Liver (tissue), 9 donors: ENCODE measurements around the gene SCIMP. TPM values are rescaled to one million over a fixed set of nuclear protein-coding genes. Genes with fewer than 3 reads are reported as not detected.

Experiments used
- DNase-seq: peaks from one replicate; pipeline ENCODE4 v3.0.0-alpha.2; 2017; ENCODE audit warnings: low spot score
- H3K27ac ChIP-seq, 2 donors: one replicate each; pipeline ENCODE4 v1.7.0; 2013; ENCODE audit warnings: inconsistent platforms in 2 of 2, low read length in 2 of 2, control low read depth in 1 of 2, low read depth in 1 of 2, mild to moderate bottlenecking in 1 of 2
- H3K27me3 ChIP-seq, 4 donors: one replicate each; pipeline versions ENCODE4 v1.6.1 to v1.7.0; 2013; ENCODE audit warnings: low read length in 3 of 4, inconsistent platforms in 1 of 4, mild to moderate bottlenecking in 1 of 4, moderate library complexity in 1 of 4; ENCODE audit not compliant: control insufficient read depth in 4 of 4, insufficient read depth in 4 of 4
- H3K36me3 ChIP-seq, 4 donors: one replicate each; pipeline versions ENCODE4 v1.6.1 to v1.7.0; 2013; ENCODE audit warnings: low read length in 3 of 4, mild to moderate bottlenecking in 3 of 4, low read depth in 1 of 4, moderate library complexity in 1 of 4; ENCODE audit not compliant: control insufficient read depth in 4 of 4, insufficient read depth in 3 of 4
- H3K4me1 ChIP-seq, 4 donors: one replicate each; pipeline versions ENCODE4 v1.6.1 to v1.7.0; 2013; ENCODE audit warnings: low read length in 3 of 4, mild to moderate bottlenecking in 3 of 4, moderate library complexity in 1 of 4; ENCODE audit not compliant: control insufficient read depth in 4 of 4, insufficient read depth in 4 of 4
- H3K4me3 ChIP-seq, 3 donors: one replicate each; pipeline versions ENCODE4 v1.6.1 to v1.7.0; 2013; ENCODE audit warnings: low read length in 3 of 3, control low read depth in 1 of 3, low read depth in 1 of 3, mild to moderate bottlenecking in 1 of 3
- H3K9ac ChIP-seq, 2 donors: one replicate each; pipeline ENCODE4 v1.7.0; 2013; ENCODE audit warnings: low read length in 2 of 2, mild to moderate bottlenecking in 2 of 2, moderate library complexity in 2 of 2, control low read depth in 1 of 2, low read depth in 1 of 2
- H3K9me3 ChIP-seq, 4 donors: one replicate each; pipeline versions ENCODE4 v1.6.1 to v1.7.0; 2013; ENCODE audit warnings: low read length in 3 of 4; ENCODE audit not compliant: control insufficient read depth in 4 of 4
- EGR1 ChIP-seq, 2 donors: IDR thresholded peaks; 2 replicates each; pipeline ENCODE4 v1.6.1; 2016 to 2018; ENCODE audit warnings: antibody characterized with exemption in 2 of 2, low read depth in 2 of 2
- FOXA1 ChIP-seq: IDR thresholded peaks from 2 replicates; pipeline ENCODE4 v1.6.1; 2016; ENCODE audit warnings: antibody characterized with exemption
- FOXA2 ChIP-seq: IDR thresholded peaks from 2 replicates; pipeline ENCODE4 v1.6.1; 2016; ENCODE audit warnings: antibody characterized with exemption
- GABPA ChIP-seq, 2 donors: IDR thresholded peaks in 1 of 2; conservative IDR thresholded peaks in 1 of 2; 2 replicates each; pipeline ENCODE4 v1.6.1; 2016; ENCODE audit warnings: antibody characterized with exemption in 2 of 2, mild to moderate bottlenecking in 1 of 2, moderate library complexity in 1 of 2
- HNF4A ChIP-seq, 2 donors: conservative IDR thresholded peaks; 2 replicates each; pipeline ENCODE4 v1.6.1; 2016; ENCODE audit warnings: antibody characterized with exemption in 2 of 2, mild to moderate bottlenecking in 2 of 2
- HNF4G ChIP-seq: IDR thresholded peaks from 2 replicates; pipeline ENCODE4 v1.6.1; 2016; ENCODE audit warnings: antibody characterized with exemption
- NR2F2 ChIP-seq: IDR thresholded peaks from 2 replicates; pipeline ENCODE4 v1.6.1; 2016; ENCODE audit warnings: antibody characterized with exemption
- RAD21 ChIP-seq, 2 donors: IDR thresholded peaks; 2 replicates each; pipeline ENCODE4 v1.6.1; 2016; ENCODE audit warnings: antibody characterized with exemption in 2 of 2, mild to moderate bottlenecking in 2 of 2
- RXRA ChIP-seq, 2 donors: IDR thresholded peaks; 2 replicates each; pipeline ENCODE4 v1.6.1; 2017 to 2018; ENCODE audit warnings: antibody characterized with exemption in 2 of 2, mild to moderate bottlenecking in 1 of 2
- YY1 ChIP-seq: IDR thresholded peaks from 2 replicates; pipeline ENCODE4 v1.6.1; 2016; ENCODE audit warnings: antibody characterized with exemption, mild to moderate bottlenecking
- WGBS: extraction: QIAGEN DNeasy Blood & Tissue Kit; methylation state at CpG from one replicate; pipeline ENCODE4 v1.1.7; 2013; 5-methylcytosine and 5-hydroxymethylcytosine counted together
- polyA plus RNA-seq, 2 donors: library from polyadenylated mRNA; stranded (reverse) in 1 of 2; unstranded in 1 of 2; fragments of 200-250 nt in 1 of 2; fragments of >200 nt in 1 of 2; fragmentation: Nextera tagmentation in 1 of 2; extraction: Ambion mirVana in 1 of 2; gene quantifications; one replicate each; pipeline versions ENCODE4 v1.2.1 to v1.2.3, GENCODE V29; 2013 to 2015
- total RNA-seq, 2 donors: library from RNA; depleted of rRNA; stranded (reverse); fragments of >200 nt; gene quantifications; one replicate each; pipeline ENCODE4 v1.2.3, GENCODE V29; 2014
- TF ChIP-seq, protein P1 (sequence below): IDR thresholded peaks from 2 replicates; pipeline ENCODE4 v1.6.1; 2016; ENCODE audit warnings: antibody characterized with exemption
- TF ChIP-seq, protein P2 (sequence below): IDR thresholded peaks from 2 replicates; pipeline ENCODE4 v1.6.1; 2016; ENCODE audit warnings: antibody characterized with exemption, mild to moderate bottlenecking
- TF ChIP-seq, protein P3 (sequence below): IDR thresholded peaks from 2 replicates; pipeline ENCODE4 v1.6.1; 2016; ENCODE audit warnings: antibody characterized with exemption
- TF ChIP-seq, protein P4 (sequence below): IDR thresholded peaks from 2 replicates; pipeline ENCODE4 v1.6.1; 2016; ENCODE audit warnings: antibody characterized with exemption
- TF ChIP-seq, protein P5 (sequence below): fragments of 150-350 bp; IDR thresholded peaks from 2 replicates; pipeline ENCODE4 v1.5.1; 2017; ENCODE audit warnings: improper control_type of control experiment, low read depth, low read length; ENCODE audit not compliant: missing input control
- donor health status: healthy.
- donor health status: healthy.
- donor health status: healthy.
- donor health status: healthy.
- donor health status: healthy.

Gene SCIMP
- total and polyA plus RNA-seq, 4 donors = 3.0 to 5.7 (median 3.5) TPM

DNA sequence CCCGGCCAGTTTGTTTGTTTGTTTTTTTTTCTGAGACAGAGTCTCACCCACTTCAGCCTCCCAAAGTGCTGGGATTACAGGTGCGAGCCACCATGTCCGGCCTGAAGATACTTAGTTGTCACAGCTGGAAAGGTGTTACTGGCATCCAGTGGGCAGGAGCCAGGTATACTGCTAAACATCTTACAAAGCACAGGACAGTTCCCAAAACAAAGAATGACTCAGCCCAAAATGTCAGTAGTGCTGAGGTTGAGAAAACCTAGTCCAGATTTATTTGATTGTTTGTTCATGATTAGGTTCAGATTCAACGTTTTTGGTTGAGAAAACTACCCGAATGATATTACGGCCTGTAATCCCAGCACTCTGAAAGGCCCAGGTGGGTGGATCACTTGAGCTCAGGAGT is 28.8 kb upstream of the SCIMP start:
- 89% methylated on average over 6 of the region's 6 CpGs for WGBS
- H3K4me1 ChIP-seq = no peaks in the 10 kb centered on the region
- no peaks in the 10 kb centered on the region for H3K9me3 ChIP-seq
- H3K4me3 ChIP-seq = no peak overlapping the region
- TF ChIP-seq NR2F2 (no peak), HNF4G (no peak), FOXA2 (no peak), FOXA1 (no peak), EGR1 (IDR thresholded peaks at IDR 0.05; ENCODE audit: low read depth in 2 of 2) (no peak), RAD21 (IDR thresholded peaks at IDR 0.05) (no peak), YY1 (no peak), HNF4A (conservative IDR thresholded peaks at IDR 0.05) (no peak), RXRA (IDR thresholded peaks at IDR 0.05) (no peak)
- TF ChIP-seq, protein P1, sequence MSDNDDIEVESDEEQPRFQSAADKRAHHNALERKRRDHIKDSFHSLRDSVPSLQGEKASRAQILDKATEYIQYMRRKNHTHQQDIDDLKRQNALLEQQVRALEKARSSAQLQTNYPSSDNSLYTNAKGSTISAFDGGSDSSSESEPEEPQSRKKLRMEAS = no peak
- TF ChIP-seq, protein P2, sequence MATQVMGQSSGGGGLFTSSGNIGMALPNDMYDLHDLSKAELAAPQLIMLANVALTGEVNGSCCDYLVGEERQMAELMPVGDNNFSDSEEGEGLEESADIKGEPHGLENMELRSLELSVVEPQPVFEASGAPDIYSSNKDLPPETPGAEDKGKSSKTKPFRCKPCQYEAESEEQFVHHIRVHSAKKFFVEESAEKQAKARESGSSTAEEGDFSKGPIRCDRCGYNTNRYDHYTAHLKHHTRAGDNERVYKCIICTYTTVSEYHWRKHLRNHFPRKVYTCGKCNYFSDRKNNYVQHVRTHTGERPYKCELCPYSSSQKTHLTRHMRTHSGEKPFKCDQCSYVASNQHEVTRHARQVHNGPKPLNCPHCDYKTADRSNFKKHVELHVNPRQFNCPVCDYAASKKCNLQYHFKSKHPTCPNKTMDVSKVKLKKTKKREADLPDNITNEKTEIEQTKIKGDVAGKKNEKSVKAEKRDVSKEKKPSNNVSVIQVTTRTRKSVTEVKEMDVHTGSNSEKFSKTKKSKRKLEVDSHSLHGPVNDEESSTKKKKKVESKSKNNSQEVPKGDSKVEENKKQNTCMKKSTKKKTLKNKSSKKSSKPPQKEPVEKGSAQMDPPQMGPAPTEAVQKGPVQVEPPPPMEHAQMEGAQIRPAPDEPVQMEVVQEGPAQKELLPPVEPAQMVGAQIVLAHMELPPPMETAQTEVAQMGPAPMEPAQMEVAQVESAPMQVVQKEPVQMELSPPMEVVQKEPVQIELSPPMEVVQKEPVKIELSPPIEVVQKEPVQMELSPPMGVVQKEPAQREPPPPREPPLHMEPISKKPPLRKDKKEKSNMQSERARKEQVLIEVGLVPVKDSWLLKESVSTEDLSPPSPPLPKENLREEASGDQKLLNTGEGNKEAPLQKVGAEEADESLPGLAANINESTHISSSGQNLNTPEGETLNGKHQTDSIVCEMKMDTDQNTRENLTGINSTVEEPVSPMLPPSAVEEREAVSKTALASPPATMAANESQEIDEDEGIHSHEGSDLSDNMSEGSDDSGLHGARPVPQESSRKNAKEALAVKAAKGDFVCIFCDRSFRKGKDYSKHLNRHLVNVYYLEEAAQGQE = no peak
- TF ChIP-seq, protein P3, sequence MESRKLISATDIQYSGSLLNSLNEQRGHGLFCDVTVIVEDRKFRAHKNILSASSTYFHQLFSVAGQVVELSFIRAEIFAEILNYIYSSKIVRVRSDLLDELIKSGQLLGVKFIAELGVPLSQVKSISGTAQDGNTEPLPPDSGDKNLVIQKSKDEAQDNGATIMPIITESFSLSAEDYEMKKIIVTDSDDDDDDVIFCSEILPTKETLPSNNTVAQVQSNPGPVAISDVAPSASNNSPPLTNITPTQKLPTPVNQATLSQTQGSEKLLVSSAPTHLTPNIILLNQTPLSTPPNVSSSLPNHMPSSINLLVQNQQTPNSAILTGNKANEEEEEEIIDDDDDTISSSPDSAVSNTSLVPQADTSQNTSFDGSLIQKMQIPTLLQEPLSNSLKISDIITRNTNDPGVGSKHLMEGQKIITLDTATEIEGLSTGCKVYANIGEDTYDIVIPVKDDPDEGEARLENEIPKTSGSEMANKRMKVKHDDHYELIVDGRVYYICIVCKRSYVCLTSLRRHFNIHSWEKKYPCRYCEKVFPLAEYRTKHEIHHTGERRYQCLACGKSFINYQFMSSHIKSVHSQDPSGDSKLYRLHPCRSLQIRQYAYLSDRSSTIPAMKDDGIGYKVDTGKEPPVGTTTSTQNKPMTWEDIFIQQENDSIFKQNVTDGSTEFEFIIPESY = no peak
- TF ChIP-seq, protein P4, sequence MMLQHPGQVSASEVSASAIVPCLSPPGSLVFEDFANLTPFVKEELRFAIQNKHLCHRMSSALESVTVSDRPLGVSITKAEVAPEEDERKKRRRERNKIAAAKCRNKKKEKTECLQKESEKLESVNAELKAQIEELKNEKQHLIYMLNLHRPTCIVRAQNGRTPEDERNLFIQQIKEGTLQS = no peak
- no peaks in the 10 kb centered on the region for H3K27me3 ChIP-seq
- H3K27ac ChIP-seq = no peak overlapping the region
- no peaks in the 10 kb centered on the region for H3K36me3 ChIP-seq
- no peak overlapping the region for H3K9ac ChIP-seq
- DNase-seq = no peak

DNA sequence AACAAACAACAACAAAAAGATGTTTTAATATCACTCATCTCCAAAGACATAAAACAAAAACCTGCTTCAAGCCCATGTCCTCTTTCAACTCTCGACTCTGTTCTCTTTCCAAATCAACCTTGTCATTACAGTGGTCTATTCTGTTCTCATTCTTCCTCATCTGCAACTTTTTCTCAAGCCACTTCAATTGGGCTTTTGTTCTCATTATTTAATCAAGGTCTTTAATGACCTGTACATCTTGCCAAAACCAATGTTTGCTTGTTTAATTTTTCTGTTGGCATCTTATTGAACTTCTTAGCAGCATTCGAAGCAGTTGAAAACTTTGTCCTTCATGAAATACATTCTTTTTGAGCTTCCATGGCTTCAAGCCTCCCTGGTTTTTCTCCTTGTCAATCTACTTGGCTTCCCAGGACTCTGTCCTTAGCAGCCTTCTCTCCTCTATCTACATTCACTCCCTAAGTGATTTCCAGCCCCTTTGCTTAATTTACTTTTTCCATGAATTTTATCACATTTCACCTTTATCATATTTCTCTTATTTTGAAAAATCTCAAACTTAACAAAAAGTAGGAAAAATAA is 27.8 kb upstream of the SCIMP start:
- no peak for DNase-seq
- Histone ChIP-seq H3K4me3 (no peak overlapping the region), H3K9me3 (no peaks in the 10 kb centered on the region)

More for the DNA sequence above, 27.8 kb upstream of the SCIMP start:
- no peaks in the 10 kb centered on the region for H3K4me1 ChIP-seq
- no peaks in the 10 kb centered on the region for H3K36me3 ChIP-seq
- no peak overlapping the region for H3K27ac ChIP-seq
- H3K27me3 ChIP-seq = no peaks in the 10 kb centered on the region
- WGBS = 54% methylated on average over 2 of the region's 2 CpGs
- no peak overlapping the region for H3K9ac ChIP-seq
- TF ChIP-seq FOXA2 (no peak), GABPA (IDR thresholded peaks at IDR 0.05 in 1 of 2, conservative IDR thresholded peaks at IDR 0.05 in 1 of 2) (no peak)
- TF ChIP-seq, protein P2 = no peak
- TF ChIP-seq, protein P5, sequence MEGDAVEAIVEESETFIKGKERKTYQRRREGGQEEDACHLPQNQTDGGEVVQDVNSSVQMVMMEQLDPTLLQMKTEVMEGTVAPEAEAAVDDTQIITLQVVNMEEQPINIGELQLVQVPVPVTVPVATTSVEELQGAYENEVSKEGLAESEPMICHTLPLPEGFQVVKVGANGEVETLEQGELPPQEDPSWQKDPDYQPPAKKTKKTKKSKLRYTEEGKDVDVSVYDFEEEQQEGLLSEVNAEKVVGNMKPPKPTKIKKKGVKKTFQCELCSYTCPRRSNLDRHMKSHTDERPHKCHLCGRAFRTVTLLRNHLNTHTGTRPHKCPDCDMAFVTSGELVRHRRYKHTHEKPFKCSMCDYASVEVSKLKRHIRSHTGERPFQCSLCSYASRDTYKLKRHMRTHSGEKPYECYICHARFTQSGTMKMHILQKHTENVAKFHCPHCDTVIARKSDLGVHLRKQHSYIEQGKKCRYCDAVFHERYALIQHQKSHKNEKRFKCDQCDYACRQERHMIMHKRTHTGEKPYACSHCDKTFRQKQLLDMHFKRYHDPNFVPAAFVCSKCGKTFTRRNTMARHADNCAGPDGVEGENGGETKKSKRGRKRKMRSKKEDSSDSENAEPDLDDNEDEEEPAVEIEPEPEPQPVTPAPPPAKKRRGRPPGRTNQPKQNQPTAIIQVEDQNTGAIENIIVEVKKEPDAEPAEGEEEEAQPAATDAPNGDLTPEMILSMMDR = no peak
- TF ChIP-seq, protein P4 = no peak
